ENCODE data around the gene TMEM204.

TMEM204 gene

DNA sequence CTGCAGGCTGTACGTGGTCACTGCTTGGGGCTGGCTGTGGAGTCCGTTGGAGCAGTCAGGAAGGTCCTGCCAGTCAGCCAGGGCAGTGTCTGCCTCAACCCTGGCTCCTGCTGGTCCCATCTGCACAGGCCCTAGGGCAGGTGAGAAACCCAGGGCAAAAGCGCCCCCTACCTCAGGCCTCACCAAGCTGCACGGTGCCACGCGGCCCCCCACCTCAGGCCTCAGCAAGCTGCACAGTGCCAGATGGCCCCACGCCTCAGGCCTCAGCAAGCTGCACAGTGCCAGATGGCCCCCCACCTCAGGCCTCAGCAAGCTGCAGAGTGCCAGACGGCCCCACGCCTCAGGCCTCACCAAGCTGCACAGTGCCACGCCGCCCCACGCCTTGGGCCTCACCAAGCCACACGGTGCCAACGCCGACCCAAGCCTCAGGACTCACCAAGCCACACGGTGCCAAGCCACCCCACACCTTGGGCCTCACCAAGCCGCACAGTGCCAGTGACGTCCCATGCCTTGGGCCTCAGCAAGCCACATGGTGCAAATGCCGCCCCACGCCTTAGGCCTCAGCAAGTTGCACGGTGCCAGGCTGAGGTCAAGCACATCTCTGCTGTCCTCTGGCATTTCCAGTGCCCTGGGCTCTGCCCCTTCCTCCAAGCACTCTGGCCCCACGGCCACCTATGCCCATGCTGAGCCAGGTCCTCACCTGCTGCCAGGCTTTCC, 5.5 kb downstream of the TMEM204 start:
- no peak for DNase-seq (ENCODE audit: low read depth)

DNA sequence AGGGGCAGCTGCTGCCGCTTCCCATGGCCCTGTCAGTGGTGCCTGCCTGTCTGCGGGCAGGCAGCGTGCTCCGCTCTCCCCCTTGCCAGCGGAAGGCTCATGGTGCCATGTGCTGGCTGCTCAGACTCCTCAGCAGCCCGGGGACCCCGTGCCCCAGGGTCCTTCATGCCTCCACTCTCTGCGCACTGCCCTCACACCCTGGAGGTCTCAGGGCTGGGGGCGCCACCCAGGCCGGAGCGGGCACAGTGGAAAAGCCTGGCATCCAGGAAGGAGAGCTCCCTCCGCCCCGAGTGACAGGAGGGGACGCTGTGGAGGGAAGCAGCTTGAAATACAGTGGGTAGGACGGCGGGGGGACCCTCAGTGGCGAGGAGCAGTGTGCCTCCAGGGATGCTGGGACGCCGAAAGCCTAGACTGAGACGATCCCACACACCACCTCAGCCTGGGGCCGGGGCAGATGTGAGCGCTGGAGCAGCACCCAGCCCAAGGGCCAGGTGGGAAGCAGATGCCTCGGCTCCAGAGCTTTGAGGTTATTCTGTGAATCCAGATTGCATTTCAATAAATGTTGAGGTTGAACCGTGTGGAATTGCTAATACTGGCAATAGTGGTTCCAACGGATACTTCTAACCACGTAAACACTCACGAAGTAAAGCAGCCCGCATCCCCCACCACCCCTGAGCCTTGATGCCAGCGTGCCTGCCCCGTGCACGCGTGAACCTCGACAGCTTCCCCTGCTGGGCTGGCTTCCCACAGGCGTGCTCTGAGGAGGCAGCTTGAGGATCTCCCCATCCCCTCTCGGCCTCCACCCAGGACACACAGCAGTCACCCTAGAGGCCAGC, 6.5 kb downstream of the TMEM204 start:
- no peak for DNase-seq (ENCODE audit: low read depth)

DNA sequence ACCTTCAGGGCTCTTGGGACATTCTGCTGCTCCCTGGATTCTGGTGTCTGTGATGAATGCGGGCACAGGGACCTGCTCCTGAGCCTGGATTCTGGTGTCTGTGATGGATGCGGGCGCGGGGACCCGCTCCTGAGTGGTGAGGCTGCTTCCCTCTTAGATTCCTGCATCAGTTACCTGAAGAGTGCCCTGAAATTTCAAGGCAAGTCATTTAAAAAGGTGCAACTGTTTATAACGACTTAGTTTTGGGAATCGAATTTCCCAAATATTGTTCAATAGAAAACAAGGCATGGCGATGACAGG, 7.0 kb downstream of the TMEM204 start:
- DNase-seq (ENCODE audit: low read depth) = no peak

DNA sequence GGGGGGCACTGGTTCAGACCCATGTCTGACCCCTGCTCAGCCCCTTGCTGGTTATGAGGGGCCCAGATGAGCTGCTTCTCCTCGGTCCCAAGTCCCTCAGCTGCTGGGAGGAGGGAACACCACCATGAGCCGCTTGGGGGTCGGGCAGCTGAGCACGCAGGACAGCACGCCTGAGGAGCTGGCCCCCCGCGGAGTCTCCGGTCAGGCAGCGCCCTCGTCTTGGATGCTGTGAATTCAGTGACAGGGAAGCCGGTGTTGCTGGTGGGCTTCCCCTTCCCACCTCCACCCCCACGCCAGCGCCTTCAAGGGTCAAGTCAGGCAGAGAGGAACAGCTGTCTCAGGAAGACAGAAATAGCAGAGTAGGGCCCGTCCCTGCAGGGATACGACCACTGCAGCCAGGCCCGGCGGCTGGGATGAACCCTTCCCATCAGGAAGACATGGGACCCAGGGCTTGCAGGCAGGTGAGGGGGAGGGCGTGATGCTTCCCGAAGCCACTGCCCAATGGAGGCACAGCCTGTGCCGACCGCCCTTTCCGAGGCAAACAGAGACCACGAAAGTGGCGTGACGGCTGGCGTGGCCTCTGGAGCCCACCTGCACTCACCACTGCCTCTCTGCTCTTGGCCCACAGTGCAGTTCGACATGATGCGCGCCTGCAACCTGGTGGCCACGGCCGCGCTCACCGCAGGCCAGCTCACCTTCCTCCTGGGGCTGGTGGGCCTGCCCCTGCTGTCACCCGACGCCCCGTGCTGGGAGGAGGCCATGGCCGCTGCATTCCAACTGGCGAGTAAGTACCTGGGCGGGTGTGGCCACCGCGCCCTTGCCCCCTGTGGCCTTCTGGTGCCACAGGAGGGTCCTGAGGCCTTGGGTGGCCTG, 8.1 kb downstream of the TMEM204 start:
- no peak for DNase-seq (ENCODE audit: low read depth)

DNA sequence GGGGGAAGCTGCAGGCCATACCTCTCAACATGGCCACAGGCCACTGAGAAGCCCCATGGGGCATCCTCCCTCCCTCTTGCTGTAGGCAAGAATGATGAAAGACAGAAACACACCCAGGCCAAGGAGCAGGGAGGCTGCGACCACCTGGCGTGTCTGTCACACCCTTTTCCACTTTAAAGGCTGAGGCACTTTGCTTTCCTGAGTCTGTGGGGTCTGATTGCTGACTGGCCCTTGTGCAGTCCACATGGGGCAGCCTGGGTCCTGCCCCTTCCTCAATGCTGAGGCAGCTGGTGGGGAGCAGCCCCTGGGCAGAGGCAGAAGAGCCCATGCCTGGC, 8.7 kb downstream of the TMEM204 start:
- no peak for DNase-seq (ENCODE audit: low read depth)

DNA sequence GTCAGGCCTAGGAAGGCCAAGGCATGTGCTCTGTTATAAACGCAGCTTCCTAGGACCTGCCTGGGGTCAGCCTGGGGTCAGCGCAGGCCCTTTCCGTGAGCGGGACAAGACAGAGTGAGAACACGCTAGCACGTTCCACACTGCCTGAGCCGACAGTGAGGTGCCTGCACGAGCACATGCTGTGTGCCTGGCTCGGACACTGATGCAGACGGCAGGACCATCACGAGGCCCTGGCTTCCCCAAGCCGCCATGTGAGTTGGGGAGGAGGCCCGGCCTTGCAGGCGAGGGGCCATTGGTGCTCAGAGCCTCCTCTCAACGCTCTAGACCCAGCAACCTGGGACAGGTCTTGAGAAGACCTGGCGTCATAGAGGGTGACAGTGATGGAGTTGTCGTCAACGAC, 9.1 kb downstream of the TMEM204 start:
- no peak for DNase-seq (ENCODE audit: low read depth)

DNA sequence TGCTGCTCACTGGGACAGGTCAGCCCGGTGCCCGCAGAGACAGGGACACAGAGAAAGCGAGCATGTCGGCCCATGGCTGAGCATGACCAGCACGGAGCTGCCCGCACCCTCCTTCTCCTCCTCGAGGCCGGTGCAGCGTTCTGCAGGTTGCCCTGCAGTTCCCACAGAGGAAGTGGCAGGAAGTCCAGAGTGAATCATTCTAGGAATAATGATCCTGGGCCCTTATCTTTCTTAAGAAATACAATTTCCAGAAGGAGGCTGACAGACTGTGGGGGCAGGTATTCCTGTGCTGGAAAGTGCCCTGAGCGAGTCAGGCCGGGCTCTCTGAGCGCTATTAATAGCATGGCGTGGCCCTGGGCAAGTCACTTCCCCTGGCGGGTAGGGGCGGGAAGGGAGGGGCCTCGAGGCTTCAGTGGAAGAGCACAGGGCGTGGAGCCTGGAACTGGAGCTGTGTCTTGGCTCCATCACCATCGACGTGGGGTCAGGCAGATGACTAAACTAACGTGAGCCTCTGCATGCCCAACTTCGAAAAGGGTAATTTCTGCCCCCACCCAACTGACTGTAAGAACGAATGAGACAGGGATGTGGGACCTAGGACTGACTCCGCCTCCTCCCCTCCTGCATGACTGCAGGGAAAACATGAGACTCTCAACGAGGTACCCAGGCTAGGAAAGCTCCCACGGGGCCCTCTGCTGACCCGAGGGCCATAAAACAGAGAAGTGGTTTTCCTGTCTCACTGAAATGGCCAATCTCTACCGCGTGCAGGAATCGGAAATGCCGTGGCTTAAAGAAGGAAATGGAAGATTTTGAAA, 9.8 kb downstream of the TMEM204 start:
- no peak for DNase-seq (ENCODE audit: low read depth)

DNA sequence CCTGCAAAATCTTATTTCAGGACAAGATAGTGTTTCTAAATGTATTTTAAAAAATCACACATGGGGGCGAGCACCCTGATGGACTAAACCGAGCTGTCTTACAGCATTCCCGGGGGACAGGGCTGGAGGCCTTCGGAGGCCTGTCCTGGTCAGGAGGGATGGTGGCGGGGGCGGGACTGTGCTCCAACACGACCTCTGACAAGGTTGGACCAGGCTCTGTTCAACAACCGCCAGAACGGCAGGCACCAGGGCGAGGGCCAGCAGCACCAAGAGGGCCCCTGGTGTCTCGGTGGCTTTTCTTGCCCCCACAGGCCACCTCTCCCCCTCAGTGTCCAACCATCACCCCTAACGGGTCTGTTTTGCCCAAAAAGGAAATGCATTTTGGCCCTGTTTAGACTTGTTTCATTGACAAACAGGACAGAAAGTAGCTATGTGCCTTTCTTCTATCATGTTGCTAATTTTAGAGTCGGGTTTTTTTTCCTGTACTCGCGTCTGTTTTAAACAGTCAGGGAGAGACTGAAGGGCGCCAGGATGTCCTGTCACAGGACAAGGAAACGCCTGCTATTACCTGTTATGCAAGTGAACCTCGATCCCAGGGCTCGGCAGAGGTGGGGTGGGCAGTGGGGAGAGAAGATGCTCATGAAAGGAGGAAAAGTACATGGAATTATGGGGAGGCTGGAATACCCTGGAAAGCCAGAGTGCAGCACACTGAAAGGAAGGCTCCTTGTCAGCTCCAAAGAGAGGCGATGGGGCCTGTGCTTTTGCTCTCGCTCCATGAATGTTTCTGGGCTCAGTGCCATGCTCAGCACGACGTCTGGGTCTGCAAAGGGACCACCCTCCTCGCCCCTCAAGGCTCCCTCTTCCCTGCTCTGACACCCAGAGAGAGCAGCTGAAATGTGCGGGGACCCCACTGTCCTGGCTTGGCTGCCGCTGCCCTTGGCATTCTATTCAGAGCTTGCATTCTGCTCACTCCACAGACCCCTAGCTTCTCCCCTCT, 11.9 kb downstream of the TMEM204 start:
- DNase-seq (ENCODE audit: low read depth) = no peak

DNA sequence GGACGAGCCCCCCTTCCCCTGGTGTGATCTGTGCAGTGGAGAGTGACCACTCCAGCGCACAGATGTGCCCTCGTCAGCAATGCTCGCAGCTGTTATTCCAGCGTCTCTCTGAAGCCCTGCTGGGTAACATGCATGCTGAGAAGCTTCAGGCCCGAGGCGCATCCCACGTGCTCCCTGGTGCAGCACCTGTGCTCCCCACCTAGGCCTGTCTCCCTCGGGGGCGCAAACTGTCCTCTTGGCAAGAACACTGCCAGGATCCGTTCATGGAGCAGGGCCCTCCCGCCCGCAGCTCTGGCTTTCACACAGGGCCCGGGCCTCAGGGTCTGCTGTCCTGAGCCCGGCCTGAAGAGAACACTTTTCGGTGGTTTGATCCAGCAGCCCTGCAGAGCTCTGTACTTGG, 13.0 kb downstream of the TMEM204 start:
- DNase-seq (ENCODE audit: low read depth) = no peak

DNA sequence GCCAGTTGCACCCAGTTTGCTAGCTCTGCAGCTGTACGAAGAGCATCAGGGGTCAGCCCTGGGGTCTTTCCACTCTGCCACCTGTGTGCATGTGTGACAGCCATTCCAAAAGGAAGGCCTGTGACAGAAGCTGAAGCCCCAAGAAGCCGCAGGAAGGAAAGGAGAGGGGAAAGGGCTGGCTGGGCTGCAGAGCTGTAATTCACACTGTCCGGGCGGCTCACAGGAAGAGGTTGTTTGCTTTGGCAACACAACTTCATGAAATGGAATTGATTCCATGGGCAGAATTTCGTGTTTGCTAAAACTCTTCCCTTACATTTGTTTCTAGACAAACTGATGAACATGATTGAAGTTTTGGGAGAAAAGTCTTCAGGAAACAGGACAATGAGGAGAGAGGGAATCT, 14.8 kb downstream of the TMEM204 start:
- no peak for DNase-seq (ENCODE audit: low read depth)

DNA sequence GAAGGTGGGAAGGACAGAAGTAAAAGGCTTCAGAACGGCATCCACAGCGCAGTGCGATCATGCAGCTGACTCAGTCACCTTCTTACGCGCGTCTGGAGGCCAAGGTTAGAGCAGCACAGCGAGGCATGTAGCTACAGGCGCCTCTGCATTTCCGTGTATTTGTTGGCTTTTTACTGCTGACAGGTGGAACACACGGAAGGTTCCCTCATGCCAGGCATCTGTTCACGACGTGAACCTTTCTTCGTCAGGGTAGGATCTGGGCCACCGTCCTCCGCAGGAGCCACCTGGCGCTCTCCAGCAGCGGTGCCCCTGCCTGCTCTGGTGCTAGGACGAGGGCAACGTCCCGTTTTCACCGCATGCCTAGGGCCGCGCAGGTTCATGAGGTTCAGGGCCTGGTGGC, 15.3 kb downstream of the TMEM204 start:
- no peak for DNase-seq (ENCODE audit: low read depth)

DNA sequence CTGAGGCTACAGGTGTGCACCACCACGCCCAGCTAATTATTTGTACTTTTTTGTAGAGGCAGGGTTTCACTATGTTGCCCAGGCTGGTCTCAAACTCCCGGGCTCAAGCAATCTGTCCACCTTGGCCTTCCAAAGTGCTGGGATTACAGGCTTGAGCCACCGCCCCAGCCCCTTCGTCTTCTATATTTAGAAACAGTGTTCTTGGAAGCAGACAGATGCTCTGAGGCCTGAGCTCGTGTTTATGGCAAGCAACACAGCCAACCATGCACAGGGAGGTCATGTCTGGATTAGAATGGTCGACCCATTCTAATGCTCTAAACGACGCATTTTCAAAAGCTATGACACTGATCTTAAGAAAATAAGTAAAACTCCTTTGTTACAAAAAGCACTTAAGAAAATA, 16.6 kb downstream of the TMEM204 start:
- no peak for DNase-seq (ENCODE audit: low read depth)

DNA sequence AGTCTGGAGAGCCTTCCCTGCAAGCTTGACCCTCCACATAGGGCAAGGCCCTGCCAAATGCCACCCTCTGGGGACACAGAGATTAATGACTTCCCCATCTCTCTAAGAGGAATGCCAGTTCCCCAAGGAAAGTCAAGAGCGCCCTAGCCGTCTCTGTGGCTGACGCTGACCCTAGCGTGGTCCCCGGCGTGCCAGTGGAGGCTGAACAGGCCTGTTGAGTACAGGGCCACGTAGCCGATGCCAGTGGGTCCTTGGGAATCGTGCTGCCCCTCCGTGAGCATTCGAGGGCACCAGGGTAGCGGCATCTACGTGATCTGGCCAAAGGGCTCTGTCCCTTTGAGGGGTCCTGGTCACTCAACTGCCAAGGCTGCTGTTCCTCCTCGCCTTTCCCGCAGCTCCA, 17.2 kb downstream of the TMEM204 start:
- DNase-seq (ENCODE audit: low read depth) = no peak

DNA sequence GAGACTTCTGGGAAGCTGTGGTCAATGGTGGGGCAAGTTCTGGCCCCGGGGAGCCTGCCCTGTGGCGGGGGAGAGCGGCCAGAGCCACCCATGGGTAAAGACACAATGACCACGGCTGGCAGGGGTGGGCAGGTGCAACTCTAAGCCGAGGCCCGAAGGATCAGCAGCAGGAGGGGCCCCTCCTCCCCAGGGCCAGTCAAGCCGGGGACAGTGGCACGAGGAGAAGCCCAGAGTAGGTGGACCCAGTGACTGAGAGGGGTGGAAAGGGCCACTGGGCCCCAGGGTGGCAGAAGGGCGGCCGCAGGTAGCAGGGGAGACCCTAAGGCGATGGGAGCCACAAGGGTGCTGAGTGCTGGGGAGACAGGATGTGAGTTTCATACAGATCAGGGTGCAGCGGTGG, 17.7 kb downstream of the TMEM204 start:
- DNase-seq (ENCODE audit: low read depth) = no peak

DNA sequence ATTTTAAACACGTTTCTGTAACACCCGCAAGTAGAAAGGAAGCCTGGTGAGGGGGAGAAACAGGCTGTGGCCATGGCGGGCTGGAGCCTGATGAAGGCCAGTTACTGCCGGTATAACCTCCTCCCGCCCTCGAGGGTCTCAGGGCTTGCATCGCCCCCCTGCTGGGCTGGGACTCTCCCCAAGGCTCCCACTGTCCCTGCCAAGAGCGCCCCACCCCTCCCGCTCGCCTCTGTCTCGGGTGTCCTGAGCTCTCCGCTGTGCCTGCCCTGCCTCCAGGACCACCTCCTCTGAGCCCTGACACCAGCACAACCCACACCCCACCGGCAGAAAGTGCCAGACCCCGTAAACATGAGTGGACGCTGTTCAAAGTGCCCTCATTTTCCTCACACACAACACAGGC, 18.7 kb downstream of the TMEM204 start:
- no peak for DNase-seq (ENCODE audit: low read depth)

DNA sequence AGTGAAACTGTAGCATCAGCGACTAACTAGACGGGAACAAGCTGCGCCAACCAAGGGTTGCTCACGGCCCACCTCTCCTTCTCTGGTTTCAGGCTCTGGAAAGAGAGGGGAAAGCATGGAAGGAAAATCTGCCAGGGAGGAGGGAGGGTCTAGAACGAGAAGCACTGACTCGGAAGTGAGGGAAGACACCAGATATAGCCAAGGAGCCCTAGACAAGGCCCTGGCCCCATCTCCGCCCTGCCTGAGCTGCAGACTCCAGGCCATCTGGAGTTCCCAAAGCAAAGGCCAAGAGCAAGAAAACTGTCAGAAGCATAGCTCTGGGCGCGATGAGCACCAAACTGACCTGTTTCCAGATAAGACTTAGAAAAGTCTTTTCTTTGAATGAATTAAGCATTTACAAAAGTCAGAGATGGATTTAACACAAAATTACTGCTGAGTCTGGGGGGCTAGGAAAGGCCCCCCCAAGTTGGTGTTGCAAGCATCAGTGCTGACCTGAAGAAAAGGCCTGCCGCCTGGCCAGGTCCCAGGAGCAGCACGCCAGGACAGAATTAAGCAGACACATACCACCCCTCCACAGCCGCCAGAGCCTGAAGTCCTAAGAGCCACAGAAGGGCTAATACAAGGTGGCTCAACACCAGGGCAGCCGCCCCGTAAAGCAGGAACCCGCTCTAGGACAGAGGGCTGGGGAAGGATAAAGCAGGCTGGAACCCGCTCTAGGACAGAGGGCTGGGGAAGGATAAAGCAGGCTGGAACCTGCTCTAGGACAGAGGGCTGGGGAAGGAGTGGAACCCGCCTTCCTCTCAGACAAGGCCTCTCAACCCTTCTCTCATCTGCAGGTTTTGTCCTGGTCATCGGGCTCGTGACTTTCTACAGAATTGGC, 20.7 kb downstream of the TMEM204 start:
- DNase-seq (ENCODE audit: low read depth) = no peak

DNA sequence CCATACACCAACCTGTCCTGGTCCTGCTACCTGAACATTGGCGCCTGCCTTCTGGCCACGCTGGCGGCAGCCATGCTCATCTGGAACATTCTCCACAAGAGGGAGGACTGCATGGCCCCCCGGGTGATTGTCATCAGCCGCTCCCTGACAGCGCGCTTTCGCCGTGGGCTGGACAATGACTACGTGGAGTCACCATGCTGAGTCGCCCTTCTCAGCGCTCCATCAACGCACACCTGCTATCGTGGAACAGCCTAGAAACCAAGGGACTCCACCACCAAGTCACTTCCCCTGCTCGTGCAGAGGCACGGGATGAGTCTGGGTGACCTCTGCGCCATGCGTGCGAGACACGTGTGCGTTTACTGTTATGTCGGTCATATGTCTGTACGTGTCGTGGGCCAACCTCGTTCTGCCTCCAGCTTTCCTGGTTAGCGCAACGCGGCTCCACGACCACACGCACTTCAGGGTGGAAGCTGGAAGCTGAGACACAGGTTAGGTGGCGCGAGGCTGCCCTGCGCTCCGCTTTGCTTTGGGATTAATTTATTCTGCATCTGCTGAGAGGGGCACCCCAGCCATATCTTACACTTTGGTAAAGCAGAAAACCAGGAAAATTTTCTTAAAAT, 21.5 kb downstream of the TMEM204 start:
- no peak for DNase-seq (ENCODE audit: low read depth)

DNA sequence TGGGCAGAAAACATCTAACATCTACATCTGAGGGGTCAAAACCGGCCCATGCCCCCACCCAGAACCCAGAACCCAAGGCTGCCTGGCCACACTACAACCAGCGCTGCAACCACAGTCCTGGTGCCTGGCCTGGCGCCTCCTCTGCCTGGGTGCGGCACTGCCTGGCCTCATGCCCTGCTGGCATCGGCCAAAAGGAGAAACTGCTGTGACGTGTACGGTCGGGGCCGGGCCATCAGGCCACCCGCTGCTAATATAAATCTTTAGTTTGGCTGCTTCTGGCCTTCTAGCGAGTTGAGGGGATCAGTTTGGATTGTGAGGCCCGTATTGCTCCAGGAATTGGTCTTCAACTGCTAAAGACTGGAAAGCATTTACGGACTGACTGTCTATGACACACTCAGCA, 22.8 kb downstream of the TMEM204 start:
- no peak for DNase-seq (ENCODE audit: low read depth)

DNA sequence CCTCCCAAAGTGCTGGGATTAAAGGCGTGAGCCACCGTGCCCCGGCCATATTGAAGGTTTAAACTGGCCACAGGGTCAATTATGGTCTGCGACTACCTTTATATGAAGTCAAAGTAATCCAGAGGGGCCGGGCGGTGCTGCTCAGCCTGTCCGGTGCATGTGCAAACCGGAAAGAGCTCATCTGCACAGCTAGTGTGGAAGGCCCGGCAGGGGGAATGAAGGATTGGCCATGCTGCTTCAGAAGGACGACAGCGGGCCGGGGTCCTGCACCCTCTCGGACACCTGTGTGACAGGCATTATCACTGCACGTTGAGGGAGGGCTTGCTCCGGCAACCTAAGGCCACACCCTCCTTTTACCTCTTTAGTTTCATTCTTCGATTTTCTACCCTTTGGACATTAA, 23.6 kb downstream of the TMEM204 start:
- DNase-seq (ENCODE audit: low read depth) = no peak

DNA sequence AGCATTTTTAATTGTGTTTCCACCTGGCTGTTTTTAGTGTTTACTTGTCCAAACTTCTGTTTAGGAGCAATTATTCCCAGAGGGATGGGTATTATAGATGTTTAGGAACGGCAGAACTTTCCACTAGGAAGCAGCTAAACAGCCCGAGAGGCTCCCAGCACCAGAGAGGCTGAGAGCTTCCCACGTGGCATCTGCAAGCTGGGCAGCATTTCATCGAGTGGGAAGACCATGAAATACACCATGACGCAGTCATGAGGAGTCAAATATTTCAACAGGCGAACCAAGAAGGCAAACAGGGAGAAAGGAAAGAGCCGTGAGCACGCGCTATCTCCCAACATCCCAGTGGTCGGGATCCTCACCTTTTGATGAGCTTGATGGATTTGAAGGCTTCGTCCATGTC, 24.1 kb downstream of the TMEM204 start:
- no peak for DNase-seq (ENCODE audit: low read depth)

Data from activated gamma-delta T cell treated with anti-CD3 and anti-CD28 coated beads, Interleukin-2, amount 50 U/mL, for 16 hours (primary cell).